ENCODE measurements around the gene TRAM2. TPM values are rescaled to one million over a fixed set of nuclear protein-coding genes. Genes with fewer than 3 reads are reported as not detected.

The TRAM2 gene
- total RNA-seq, 1 donor from 2014 or later = 12.6 TPM

DNA sequence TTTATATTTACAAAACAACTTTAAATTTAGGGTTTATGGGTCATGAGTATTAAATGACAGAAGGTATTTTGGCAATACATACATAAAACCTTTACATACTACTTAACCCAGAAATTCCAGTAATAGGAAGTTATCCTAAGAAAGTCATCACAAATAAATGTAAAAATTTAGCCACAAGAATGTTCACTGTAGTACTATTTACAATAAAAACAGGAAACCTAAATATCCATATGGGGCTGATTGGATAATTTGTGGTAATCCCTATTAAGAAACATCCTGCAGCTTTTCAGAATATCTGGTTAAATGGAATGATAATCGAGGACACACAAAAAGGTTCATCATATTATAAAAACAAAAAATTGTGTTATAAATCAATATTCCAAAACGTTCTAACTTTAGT lies 44.4 kb downstream of the TRAM2 start:
- DNase-seq (ENCODE audit: low read depth in 2 of 2) = no peak

DNA sequence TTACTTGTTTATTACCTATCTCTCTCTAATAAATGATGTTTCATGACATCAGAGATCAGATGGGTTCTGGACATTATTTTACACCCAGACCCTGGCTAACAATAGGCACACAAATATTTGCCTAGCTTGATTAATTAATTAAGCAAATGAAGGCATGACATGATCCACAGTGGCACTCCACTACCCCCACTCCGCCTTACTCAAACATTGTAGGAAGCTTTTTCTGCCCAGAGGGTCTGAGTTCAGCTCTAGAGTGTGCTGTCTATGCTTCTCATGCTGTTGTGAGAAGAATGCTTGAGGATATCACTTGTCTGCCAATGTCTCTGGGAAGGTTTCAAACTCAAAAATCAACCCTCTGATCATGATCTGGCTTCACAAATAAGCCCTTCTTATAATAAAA lies 45.0 kb downstream of the TRAM2 start:
- DNase-seq (ENCODE audit: low read depth in 2 of 2) = no peak

DNA sequence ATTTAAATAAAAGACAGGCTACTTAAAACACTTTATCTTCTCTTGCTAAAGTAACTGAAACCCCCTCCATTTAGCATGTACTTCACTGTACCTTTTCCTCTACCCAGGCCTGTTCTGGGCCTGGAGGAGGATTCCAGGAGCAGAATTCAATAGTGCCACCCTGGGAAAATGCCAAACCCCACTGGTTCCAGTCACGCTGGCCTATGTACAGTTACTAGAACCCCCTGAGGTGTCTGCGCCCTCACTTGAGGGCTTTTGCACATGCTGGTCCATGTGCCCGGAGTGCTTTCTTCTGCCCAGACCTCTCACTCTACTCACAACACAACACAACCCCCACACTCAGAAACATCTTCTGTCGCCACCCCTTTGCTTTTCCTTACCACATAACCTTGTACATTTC lies 45.5 kb downstream of the TRAM2 start:
- no peak for DNase-seq (ENCODE audit: low read depth in 2 of 2)

DNA sequence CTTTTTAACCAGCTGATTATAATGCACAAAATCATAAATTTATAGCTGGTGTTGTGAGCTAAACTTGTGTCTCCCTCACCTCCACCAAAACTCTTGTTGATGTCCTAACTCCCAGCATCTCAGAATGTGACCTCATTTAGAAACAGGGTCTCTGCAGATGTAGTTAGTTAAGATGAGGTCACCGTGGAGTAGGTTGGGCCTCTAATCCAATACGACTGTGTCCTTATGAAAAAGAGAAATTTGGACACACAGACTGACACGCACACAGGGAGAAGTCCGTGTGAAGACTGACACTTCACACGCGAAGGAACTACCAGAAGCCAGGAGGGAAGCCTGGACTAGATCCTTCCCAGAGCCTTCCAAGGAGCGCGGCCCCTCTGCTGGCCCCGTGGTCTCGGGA lies 46.5 kb downstream of the TRAM2 start:
- no peak for DNase-seq (ENCODE audit: low read depth in 2 of 2)

DNA sequence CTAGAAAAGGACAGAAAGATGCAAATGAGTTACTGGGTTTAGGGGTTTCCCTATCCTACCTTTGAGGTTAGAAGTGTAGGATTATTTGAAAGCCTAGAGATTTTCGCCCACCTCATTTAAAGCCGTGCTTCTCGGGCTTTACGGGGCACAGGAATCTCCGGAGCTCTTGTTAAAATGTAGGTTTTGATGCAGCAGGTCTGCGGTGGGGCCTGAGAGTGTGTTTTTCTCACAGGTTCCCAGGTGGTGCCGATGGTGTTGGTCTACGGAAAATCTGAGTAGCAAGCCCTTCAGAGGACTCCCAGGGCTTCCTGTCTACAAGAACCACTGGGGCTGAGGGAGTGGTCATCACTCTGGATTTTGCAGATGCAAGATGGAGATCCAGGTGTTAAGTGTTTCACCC lies 47.5 kb downstream of the TRAM2 start:
- no peak for DNase-seq (ENCODE audit: low read depth in 2 of 2)

DNA sequence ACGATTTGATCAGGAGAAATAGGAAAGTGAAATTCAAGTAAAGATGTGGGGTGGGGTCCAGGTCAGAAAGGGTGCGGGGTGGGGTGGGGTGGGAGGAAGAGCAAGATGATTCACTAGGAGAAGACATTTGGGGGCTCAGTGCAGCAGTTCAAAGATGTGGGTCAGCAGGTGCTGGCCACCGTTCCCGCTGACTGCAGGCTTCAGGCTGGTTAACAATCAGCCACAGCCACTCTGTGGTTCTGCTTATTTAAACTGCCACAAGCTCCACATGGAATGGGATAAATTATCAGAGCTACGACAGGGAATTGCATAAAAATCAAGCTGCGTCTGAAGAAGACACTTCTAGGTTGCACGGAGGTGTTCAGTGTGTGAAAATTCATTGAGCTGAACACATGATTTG lies 49.4 kb downstream of the TRAM2 start:
- no peak for DNase-seq (ENCODE audit: low read depth in 2 of 2)

DNA sequence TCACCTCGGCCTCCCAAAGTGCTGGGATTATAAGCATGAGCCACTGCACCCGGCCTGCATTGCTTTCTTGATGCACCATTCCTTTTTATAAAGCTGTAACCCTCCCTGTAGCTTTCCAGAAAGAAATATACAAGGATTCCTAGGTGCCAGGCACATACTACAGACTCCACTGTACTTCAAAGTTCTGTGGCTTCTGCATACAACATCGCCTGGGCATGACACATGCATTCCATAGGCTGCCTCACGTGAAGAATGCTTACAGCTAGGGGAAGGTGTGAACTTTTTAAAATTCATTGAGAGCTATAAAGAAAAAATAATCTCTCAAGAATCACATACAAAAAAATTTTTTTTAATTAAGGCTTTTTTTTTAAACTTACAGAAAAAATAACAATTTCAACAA lies 50.2 kb downstream of the TRAM2 start:
- DNase-seq (ENCODE audit: low read depth in 2 of 2) = no peak

DNA sequence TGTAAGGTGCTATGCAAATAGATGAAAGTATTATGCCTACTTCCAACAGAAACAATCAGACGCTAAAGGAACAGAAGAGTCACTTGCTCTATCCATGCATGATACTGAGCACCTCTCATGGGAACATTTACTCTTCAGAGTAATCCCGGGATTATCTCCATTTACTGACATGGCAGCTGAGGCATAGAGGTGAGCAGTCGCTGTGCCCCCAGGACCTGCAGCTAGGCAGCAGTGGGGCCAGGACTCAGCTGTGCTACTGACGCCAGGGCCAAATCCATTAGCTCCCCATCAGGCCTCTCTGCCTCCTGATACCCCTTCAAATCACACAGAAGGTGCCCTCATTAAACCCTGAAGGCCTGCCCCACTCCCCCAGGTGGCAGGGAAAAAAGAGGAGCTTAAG lies 51.9 kb downstream of the TRAM2 start:
- no peak for DNase-seq (ENCODE audit: low read depth in 2 of 2)

DNA sequence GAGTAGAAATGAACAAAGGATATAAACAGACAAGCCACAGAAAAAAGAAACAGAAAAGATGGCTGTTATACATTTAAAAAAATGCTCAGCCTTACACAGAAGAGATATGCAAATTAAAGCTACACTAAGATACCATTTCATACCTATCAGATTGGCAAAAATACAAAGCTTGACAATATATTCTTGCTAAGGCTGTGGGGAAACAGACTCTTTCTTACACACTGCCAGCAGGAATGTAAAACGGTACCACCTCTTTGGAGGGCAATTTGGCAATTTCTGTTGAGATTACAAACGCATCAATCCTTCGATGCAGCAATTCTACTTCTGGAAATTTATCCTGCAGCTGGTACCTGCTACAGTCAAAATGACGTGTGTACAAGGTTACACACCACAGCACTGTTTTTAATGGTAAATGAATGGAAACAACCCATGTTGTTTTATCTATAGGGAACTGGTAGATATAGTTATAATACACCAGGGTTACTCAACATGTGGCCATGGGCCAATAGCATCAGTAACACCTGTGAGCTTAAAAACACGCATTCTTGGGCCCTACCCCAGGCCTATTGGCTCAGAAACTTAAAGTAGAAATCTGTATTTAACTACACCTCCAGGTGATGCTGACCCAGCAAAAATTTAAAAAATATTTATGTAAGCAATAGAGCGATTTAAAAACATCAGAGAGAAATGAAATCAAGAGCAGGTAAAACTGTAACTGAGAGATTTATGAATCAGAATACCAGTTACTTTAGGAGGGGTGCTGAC lies 53.3 kb downstream of the TRAM2 start:
- DNase-seq (ENCODE audit: low read depth in 2 of 2) = peak in 1 of 2 donors; percentile 22

DNA sequence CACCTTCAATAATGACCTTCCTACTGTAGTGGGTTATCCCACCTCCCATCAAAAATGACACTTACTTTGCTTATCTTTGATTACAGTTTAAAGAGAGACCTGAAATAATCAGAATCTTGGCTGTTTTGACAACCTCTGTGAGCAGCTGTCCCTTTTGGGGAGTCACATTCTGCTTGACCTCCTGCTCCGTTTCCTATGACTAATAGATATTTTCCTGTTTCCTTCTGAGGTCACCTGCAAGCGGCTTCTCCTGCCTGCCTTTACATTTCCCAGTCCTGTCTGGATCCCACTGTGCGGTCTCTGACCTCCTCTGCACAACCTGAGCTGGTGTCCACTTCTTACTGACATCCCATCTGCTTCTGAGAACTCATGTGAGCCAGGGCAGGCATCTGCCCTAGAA lies 54.2 kb downstream of the TRAM2 start:
- peak; percentile 84 to 89 for DNase-seq (ENCODE audit: low read depth in 2 of 2)

DNA sequence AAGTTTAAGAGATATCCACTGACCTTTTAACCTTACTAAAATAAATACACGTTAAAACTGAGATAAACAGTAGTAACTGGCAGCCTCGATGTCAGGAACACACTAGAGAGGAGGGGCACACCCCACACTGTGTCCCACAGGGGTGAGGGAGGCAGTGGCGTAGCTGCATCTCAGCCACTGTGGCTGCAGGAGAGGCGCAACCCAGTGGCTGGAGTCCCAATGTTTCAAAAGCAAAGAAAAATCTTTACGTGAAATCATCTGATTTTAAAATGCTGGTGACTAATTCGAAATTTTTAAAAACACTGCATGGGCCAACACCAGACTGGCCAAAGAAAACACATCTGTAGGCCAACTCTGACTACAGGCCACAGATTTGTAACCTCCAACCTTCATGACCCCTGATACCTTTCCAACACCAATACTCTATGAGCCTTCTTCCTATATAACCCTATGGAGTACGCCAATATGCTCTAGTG lies 54.7 kb downstream of the TRAM2 start:
- DNase-seq (ENCODE audit: low read depth in 2 of 2) = peak; percentile 90 to 93

DNA sequence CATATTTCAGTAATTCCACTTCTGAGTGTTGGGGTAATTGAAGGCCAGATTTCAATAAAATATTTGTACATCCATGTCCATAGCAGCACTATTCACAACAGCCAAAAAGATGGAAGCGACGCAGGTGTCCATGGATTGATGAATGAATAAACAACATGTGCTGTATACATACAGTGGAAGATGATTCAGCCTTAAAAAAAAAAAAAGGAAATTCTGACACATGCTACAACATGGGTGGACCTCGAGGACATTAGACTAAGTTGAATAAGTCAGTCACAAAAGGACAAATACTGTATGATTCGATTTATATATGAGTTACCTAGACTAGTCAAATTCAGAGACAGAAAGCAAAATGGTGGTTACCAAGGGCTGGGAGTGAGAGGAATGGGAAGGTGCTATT lies 57.2 kb downstream of the TRAM2 start:
- DNase-seq (ENCODE audit: low read depth in 2 of 2) = peak in 1 of 2 donors; percentile 36

DNA sequence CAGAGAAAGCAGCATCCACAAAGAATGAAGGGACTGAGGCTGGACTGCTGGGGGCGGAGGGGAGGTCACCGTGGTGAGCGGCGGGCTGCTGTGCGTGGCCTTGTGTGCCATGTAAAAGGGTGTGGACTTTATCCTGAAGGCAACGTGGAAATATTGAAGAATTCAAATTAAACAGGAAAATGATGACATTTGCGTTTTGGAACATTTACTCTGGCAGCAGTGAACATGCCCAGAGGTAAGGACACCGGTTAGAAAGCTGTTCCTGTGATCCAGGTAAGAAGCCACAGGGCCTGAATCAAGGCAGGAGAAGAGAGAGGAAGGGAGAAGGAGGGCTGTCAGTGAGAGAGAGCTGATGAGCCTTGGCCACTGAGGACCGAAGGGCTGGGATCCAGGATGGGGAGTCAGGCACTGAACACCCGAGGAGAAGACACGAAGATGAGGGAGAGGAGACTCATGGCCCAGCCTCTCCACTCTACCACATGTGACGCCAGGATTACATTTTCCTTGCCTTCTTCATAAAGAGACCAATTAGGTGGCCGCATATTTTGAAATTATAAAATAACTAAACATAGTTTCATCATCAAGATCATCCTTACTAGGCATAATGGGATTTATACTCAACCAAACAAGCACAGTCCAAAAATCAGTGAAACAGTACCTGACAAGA lies 58.4 kb downstream of the TRAM2 start:
- DNase-seq (ENCODE audit: low read depth in 2 of 2) = no peak

DNA sequence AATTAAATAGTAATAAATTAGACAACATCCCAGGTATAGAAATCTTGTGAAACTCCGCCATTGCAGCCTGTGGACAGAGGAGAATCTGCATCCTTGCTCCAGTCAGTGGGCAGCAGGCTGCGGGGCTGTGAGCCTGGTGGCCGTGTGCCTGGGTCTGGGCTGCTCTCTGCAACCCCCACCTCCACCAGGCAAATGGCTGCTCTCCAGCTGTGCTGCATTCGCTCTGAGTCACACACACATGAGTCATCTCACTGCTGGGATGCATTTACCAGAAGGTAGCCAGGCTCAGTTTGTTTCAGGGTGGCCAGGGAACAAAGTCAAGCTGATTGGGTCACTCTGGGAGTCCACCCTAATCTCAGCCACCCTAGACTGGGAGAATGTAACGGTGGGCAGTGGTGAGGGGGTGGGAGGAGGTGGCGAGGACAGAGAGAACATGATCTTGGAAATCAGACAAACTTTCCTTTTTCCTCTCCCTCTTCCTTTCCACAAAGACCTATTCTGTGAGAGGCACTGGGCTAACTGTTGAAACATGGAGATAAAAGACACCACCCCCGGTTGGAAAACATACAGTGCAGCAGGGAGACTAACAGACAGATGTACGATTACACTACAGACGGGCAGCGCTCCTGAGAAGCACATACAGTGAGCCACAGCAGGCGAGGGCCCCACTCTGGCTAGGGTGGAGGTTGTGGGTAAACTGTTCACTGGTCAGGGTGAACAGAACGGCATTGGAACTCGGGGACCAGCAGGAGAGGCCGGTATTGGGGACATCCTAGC lies 59.2 kb downstream of the TRAM2 start:
- DNase-seq (ENCODE audit: low read depth in 2 of 2) = peak; percentile 86 to 96

DNA sequence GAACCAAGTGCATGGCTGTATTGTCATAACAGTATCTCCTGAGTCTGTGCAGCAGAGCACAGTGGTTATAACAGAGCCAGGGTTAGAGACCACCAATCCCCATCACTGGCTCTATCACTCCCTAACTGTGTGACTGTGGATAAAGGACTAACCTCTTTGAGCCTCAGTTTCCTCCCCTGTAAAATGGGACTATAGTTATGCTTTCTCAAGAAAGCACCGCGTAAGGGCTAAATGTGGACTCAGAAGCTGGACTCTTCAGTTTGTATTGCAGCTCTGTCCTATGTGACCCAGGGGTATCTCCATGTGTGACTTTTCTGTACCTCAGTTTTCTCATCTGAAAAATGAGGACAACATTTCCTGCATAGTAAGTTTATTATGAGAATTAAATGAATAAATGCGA lies 59.9 kb downstream of the TRAM2 start:
- DNase-seq (ENCODE audit: low read depth in 2 of 2) = no peak

DNA sequence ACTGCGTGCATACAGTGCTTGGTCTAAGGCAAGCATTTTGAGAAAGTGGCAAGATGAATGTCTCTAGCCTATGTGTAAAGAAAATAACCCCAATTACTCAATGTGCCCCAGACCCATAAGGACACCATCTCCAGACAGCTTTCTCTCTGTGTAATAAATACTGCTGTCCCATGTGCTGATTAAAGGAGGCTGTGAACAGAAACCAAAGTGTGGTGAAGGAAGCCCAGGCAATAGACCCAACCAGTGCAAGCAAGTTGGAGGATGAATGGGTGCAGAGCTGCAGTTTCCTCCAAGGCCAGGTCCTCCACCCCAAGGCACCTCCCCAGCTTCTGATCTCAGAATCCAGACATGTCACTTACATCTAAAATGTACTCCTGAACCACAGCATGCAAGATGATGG lies 60.6 kb downstream of the TRAM2 start:
- DNase-seq (ENCODE audit: low read depth in 2 of 2) = no peak

DNA sequence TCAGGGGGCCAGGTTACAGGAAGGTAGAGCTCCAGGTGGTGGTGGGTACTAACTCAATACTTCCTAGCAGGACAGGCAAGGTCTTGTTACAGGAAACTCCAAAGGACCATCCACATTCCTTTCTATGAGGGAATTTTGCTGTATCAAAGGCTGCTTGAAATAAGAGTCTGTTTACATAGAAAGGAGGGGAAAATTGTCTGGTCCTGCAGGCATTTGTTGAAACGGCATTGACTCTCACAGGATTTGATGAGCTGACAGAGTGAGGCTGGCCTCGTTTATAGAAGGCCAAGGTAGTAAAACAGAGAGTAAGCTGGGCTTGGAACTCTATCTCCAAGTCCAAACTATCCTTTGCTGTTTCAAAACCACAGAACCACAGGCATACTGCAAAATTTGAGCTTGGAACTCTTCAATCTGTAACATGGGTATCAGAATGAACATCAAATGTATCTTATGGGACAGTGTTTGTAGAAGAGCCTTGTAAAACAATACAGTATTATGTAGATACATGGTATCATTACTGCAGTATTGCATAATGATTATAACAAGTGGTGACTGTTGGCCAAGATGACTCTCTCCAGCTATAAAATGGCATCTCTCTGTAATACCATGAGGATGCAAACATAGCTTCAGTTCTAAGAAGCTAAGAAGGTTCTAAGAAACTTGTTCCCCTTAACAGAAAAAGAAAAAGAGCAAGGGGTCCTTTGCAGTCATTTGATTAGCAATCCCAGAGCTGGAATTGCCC lies 61.5 kb downstream of the TRAM2 start:
- no peak for DNase-seq (ENCODE audit: low read depth in 2 of 2)

DNA sequence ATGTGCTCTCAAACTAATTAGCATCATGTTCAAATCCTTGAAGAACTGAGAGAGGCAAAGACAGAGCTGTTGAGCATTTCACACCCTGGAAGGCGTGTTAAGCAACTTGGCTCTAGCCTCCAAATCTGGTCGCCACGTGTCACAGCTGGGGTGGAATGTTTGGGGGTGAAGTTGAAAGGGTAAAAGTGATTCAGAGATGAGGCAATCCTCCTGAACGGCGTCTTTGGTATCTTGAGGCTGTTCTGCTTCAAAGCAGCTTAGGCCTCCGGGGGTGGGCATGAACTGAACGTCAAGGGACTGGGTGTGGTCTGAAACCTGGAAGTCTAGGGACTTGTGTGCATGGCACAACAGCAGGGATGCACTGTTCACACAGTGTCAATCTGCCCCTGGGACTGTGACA lies 62.3 kb downstream of the TRAM2 start:
- no peak for DNase-seq (ENCODE audit: low read depth in 2 of 2)

DNA sequence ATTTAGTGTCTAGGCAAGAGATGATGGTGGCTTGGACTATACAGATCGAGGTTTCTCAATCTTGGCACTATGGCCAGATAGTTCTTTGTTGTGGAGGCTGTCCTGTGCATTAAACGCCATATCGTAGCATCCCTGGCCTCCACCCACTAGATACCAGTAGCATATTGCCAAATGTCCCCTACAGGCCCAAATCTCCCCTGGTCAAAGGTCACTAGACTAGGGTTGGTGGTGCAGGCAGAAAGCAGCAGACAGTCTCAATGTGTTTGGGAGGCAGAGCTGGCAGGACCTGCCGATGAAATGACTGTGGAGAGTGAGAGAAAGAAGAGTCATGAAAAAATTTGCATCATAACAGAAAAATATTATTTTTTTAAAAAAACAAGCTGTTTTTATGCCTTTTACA lies 63.0 kb downstream of the TRAM2 start:
- no peak for DNase-seq (ENCODE audit: low read depth in 2 of 2)

DNA sequence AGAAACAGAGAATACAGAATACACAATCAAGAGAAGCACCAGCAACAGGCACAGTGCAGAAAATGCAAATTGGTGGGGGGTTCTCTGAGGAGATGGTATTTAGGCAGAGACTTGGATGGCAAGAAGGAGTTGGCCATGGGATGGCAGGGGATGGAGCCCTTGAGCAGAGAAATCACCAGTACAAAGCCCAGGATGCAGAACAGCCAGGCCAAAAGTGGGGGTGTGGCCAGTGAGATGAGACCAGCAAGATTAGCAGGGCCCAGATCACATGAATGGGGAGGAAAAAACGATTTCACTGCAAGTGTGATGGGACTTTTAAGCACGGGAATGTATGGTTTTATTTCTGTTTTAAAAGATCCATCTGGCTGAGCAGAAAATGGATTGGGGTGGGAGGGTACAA lies 63.4 kb downstream of the TRAM2 start:
- no peak for DNase-seq (ENCODE audit: low read depth in 2 of 2)

DNA sequence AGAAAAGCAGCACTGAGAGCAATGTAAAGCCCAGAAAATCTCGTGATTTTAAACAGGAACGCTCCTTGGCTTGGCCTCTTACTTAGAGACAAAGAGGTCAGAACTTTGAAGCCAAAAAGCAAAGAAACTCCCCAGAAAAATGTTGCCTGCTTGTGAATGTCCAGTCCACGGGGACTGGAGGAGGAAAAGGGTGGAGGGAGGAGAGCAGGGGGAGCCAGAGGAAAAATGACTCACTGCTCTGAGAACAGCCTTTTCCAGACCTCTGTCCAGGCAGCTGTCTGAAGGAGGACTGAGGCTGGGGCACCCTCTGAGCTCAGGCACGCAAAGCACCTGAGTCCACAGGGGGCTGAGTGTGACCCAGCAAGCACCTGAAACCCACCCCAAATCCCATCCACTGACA lies 64.7 kb downstream of the TRAM2 start:
- DNase-seq (ENCODE audit: low read depth in 2 of 2) = peak in 1 of 2 donors; percentile 93
